GM06990 (cell line): Measurements from ENCODE around the gene GDF9.

Experiments
- DNase-seq: peaks from one replicate; pipeline ENCODE4 v3.0.0-alpha.2; 2011; ENCODE audit not compliant: insufficient read length; ENCODE audit errors: extremely low read depth
- H3K27me3 ChIP-seq: replicated peaks from 2 replicates; pipeline ENCODE4 v1.6.0; 2011; ENCODE audit warnings: low read length; ENCODE audit not compliant: control insufficient read depth, insufficient read depth
- H3K36me3 ChIP-seq: 2 replicates; pipeline ENCODE4 v1.5.1; 2011; ENCODE audit warnings: low read length; ENCODE audit not compliant: control insufficient read depth, insufficient read depth
- H3K4me3 ChIP-seq: replicated peaks from 2 replicates; pipeline ENCODE4 v1.5.1; 2011; ENCODE audit warnings: low read depth, mild to moderate bottlenecking, control low read depth, low read length
- CTCF ChIP-seq: IDR thresholded peaks from 2 replicates; pipeline ENCODE4 v1.5.1; 2011; ENCODE audit warnings: low read length, control low read depth, mild to moderate bottlenecking, inconsistent platforms; ENCODE audit not compliant: insufficient read depth, poor library complexity, severe bottlenecking

Gene GDF9

GRCh38 chr5:132814503-132815294 lies 51.6 kb downstream of the GDF9 start:
- TF ChIP-seq CTCF: no peak
- H3K27me3 ChIP-seq: no peaks in the 10 kb centered on the region
- no peak for DNase-seq
- H3K36me3 ChIP-seq: no peaks in the 10 kb centered on the region
- no peak overlapping the region for H3K4me3 ChIP-seq

- no peaks in the 10 kb centered on the region for H3K27me3 ChIP-seq
- no peaks in the 10 kb centered on the region for H3K36me3 ChIP-seq
- no peak for TF ChIP-seq CTCF
- DNase-seq: peak; percentile 56
- peak overlapping the region; percentile 40 for H3K4me3 ChIP-seq
These were observed 52.4 kb downstream of the GDF9 start for GRCh38 chr5:132813599-132814502.

DNA sequence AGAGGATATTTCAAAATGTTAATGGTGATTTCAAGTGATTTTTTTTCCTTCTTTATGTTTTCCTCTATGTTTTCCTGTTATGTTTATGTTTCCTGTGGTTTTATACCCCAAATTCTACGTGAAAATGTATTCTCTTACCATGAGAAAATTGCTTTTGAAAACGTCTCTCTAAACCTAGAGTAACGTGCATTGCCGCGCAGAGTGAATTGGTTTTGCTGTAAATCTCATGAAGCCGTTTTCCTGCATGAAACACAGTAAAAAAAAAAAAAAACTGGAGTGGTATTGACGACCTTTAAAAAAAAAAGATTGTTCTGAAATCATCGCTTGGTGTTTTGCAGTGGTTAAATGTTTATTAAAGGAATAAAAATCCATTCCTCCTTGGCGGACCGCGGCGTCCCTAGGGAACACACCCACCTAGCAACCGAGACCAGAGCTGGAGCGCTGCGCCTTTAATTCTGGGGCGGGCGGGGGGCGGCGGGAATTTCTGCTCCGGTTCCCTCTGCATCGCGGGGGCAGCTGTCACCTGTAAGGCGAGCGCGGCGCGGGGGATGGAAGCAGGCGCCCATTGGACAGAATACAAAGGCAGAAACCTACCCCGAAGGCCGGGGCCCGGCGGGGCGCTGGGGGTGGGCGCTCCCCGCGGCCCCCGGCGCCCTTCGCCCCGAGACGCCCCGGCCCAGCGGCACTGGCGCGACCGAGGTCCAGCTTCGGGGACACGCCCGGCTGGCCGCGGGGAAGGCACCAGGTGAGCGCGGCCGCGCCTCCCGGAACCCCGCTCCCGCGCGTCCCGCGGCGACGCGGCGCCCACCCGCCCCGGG lies 53.3 kb downstream of the GDF9 start, which contains the start of gene SOWAHA:
Gene SOWAHA (plus strand): TSS at position 522 of the 818 bp plus-strand sequence. CDS start 320 bp downstream, outside the sequence.
- TF ChIP-seq CTCF: no peak
- Histone ChIP-seq H3K27me3 (no peaks in the 10 kb centered on the region), H3K4me3 (peak within 1 kb of the TSS; percentile 40), H3K36me3 (no peaks in the 10 kb centered on the region)
- DNase-seq: no peak

GRCh38 chr5:132812123-132812765 lies 54.0 kb downstream of the GDF9 start:
- no peak for DNase-seq
- no peaks in the 10 kb centered on the region for H3K27me3 ChIP-seq
- no peak for TF ChIP-seq CTCF
- no peaks in the 10 kb centered on the region for H3K36me3 ChIP-seq
- no peak overlapping the region for H3K4me3 ChIP-seq
